Activated T-cell treated with anti-CD3 and anti-CD28 coated beads for 1 hour (primary cell): ENCODE results near the gene TCF12.
"Not testable (repeated sequence)": the region's sequence is repeated elsewhere in the genome, so short reads cannot be mapped to it uniquely, and the experiment has no call there.

Source experiments
- DNase-seq: peaks from one replicate; pipeline ENCODE4 v3.0.0-alpha.2; 2020; ENCODE audit warnings: low read depth

The TCF12 gene

DNA sequence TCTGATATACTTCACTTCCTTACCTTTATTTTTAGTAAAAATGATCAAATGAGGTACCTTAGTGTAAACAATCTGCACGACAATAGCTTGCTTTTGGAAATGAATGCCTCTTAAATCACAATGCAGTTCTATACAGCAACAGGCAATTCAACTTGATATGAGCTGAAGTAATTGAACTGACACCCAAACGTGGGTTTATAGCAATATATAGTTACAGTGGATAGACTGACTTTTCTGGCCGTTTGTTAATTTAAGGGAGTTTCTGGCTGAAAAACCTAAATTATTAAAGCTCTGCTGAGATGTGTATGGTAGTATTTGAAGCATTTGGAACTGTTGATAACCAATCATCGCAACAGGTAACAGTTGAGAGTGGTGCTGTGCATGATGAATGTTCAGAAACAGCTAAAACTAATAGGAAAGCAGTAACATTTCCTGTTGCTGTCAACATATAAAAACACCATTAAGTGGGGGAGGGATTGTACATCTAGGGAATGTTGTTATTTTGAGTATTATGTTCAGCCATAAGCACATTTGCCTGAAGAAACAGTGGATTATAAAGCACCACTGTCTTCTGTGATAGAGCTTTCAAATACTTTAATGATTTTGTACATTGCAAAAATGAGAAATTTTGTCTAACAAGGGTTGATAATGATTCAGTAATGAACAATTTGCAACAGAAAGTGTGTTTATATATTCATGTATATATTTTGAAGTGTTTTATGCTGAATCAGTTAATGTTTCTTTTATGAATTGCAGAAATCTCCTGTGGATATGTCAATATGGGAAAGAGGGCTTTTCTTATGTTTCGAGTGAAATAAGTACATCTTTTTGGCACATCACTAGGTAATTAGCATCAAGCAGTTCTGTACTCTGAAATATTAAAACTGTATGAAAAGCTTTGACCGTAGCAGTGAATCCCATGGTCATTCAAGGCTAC, 176.1 kb downstream of the TCF12 start:
- DNase-seq: no peak

DNA sequence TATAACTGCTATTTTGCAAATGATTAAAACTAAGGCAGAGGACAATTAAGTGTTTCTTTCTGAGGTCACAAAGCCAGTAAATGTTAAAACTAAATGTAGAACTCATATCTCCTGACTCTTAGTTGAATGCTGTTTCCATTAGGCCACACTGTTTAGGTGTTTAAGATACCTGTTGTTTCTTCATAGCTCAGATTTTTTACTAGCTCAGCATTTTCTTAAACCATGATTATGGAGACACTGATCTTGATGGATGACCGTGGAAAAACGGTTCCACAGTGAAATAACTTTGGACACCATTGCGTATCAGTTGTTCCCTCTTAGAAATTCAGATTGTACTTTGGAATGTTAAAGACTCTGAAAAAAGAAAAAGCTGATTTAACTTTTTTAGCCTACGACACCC, 177.5 kb downstream of the TCF12 start:
- no peak for DNase-seq

DNA sequence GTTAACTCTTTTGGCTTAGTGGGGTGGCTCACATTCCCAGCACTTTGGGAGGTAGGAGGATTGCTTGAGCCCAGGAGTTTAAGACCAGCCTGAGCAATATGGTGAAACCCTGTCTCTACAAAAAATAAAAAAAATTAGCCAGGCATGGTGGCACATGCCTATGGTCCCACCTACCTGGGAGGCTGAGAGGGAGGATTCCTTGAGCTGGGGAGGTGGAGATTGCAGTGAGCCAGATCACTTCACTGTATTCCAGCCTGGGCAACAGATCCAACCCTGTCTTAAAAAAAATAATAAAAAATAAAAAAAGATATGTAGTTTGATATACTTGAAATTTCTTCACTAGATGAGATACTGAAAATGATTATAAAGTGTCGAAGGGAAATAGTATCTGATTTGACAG, 178.8 kb downstream of the TCF12 start:
- no peak for DNase-seq

DNA sequence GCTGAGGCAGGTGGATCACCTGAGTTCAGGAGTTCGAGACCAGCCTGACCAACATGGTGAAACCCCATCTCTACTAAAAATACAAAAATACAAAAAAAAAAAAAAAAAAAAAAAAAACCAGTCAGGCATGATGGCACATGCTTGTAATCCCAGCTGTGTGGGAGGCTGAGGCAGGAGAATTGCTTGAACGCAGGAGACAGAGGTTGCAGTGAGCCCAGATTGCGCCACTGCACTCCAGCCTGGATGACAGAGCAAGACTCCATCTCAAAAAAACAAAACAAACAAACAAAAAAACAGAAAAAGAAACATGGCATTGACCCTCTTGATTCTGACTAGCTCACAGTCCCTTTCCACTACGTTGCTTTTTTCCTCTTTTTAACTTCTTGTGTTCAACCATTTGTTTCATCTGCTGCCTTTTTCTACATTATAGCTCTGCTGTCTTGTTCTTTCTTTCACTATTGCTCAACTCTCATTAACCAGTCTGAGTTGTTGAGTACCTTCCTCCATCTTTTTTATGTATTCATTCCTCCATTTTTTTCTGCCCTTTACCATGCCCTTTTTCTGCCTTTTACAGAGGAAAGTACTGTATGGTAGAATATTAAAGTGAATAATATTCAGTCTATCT, 179.6 kb downstream of the TCF12 start:
- not testable (repeated sequence) for DNase-seq

GRCh38 chr15:57098896-57099295, 180.5 kb downstream of the TCF12 start:
- no peak for DNase-seq

- no peak for DNase-seq
Observed at GRCh38 chr15:57100136-57100539, 181.7 kb downstream of the TCF12 start.

- DNase-seq: no peak
Observed at GRCh38 chr15:57102858-57103257, 184.4 kb downstream of the TCF12 start.

- no peak for DNase-seq
Observed at GRCh38 chr15:57108296-57108695, 189.9 kb downstream of the TCF12 start.

- DNase-seq: no peak
Observed at GRCh38 chr15:57109005-57109404, 190.6 kb downstream of the TCF12 start.

- no peak for DNase-seq
Observed at GRCh38 chr15:57111002-57111401, 192.6 kb downstream of the TCF12 start.

GRCh38 chr15:57112178-57112577, 193.7 kb downstream of the TCF12 start:
- DNase-seq: no peak

DNA sequence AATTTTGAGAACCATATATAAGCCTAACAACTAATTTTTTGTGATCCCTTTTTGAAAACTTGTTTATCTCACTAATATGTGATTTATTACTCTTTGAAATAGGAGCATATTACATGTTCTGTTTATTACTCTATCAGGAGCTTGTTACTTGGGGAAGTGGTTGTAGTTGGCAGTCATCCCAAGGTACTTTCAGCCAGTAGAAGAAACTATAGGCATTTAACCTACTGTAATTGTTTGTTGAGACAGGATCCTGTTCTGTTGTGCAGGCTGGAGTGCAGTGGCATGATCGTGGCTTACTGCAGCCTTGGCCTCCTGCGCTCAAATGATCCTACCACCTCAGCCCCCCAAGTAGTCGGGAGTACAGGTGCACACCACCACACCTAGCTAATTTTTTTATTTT, 195.6 kb downstream of the TCF12 start:
- no peak for DNase-seq

DNA sequence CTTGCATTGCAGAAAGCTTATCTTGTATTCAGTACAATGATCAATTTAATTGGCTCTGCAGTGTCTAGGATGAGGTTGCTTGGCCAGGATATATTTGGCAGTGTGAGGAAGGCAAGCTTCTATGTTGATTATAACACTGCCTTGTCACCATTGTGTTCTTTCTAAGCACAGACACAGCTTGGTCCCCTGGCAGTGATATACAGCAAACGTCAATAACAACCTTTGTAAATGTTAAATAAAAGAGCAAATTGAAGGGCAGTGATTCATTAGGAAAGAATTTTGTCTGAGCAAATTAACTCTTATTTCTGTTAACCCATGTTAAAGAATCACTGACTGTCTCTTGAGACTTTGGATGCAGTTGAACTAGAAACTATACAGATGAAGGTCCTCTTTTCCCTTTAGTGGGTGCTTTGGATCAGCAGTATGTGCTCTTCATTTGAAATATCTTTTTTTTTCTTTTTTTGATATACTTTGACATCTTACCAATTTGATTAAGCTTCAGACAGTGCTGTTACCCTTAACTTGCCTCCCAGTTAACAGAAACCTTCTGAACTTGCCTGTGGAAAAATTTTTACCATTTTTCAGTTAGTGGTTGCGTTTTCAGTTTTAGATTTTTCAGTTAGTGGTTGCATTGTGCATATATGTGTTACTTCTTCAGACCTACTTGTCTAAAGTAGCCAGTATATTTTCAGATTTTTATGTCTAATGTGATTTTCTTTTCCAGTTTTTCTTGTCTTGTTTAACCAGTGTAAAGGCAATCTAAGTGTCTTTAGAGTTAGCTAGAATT, 199.8 kb downstream of the TCF12 start:
- DNase-seq: no peak

DNA sequence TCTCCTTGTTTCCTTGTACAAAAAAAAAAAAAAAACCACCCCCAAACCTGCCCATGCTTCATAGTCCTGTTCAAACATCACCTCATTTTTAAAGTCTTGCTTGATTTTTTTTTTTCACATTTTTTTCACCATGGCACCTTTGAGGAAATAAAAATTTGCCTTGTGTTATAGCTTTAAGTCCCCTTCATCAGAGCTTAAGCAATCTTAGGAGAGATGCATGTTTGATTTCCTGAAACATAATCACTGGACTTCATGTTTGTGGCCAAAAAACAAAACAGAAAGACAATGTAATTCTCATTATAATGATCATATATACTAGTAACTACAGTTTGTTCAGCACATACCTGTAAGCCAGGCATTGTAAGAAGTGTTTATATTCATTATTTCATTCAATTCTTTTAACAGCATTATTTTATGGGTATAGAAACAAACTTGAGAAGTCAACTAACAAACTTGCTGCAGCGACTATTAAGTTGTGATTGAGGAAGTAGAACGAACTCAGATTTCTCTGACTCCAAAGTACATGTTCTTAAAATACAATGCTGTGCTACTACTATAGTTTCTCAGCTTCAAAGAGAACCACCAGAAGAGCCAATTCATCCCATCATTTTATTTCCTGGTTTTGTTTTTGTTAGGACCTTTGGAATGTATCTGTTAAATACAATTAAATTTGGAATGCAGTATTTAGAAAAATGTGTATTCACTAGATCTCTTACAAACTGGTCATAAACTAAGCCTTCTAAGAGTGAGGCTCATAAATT, 203.8 kb downstream of the TCF12 start:
- no peak for DNase-seq

- DNase-seq: no peak
Observed at GRCh38 chr15:57124036-57124435, 205.6 kb downstream of the TCF12 start.

DNA sequence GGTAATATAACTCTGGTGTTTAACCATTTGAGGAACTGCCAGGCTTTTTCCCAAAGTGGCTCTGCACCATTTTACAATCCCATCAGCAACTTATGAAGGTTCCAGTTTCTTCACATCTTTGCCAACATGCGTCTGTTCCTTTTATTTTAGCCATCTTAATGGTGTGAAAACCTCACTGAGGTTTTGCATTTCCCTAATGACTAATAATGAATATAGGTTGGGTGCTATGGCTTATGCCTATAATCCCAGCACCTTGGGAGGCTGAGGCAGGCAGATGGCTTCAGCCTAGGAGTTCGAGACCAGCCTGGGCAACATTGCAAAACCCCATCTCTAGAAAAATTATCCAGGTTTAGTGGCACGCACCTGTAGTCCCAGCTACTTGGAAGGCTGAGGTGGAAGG, 210.6 kb downstream of the TCF12 start:
- DNase-seq: no peak

DNA sequence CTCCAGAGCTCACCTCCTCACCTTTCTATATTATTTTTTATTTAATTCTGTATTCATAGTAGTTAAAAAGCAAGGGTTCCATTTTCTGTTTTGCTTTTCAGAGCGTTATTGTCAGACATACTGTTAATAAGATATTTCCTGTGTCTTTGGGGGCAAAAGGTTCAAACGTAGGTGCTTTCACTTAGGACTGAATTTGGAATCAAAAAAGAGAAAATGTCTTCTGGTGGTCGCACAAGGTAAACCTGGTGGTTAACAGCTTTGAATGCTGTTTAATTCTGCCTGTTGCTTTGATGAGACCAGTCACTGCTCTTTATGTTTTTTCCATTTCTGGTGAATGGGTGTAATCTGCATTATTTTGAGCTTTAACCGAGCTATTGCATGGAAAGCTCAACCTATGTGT, 212.5 kb downstream of the TCF12 start:
- no peak for DNase-seq

- no peak for DNase-seq
Observed at GRCh38 chr15:57133127-57133968, 214.9 kb downstream of the TCF12 start.

- no peak for DNase-seq
Observed at GRCh38 chr15:57134071-57134605, 215.7 kb downstream of the TCF12 start.

DNA sequence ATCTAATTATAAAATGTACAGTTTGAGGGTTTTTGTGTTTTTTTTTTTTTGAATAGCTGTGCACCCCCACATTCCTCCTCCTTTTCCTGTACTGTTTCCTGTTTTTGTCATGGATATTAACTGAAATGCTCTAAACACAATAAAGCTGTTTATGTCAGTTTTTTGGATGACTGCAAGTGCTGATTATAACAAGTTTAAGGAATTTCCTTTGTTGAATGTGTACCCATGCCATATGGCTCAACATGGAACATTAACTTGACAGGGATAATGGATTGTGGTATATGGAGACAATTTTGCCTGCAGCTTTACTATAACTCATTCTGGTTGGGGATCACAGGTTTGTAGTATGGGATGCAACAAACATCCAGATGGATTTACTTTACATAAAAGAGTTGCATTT, 216.4 kb downstream of the TCF12 start:
- DNase-seq: no peak

- no peak for DNase-seq
Observed at GRCh38 chr15:57135800-57136199, 217.4 kb downstream of the TCF12 start.
